Peyer's patch (tissue), 4 donors: ENCODE measurements around the gene KIAA1755. TPM values are rescaled to one million over a fixed set of nuclear protein-coding genes. Genes with fewer than 3 reads are reported as not detected.
A peak's percentile ranks its signal among the peaks of the same experiment; 100 is the strongest.

Source experiments
- DNase-seq, 3 donors: peaks; one replicate each; pipeline ENCODE4 v3.0.0-alpha.2; 2017 to 2019
- H3K27ac ChIP-seq, 4 donors: fragments of 200-600 bp; sonication (generic); one replicate each; pipeline ENCODE4 v1.5.1; 2016 to 2019
- H3K27me3 ChIP-seq, 2 donors: fragments of 200-600 bp; sonication (generic); one replicate each; pipeline ENCODE4 v1.5.1; 2019
- H3K36me3 ChIP-seq, 3 donors: fragments of 200-600 bp; sonication (generic); one replicate each; pipeline ENCODE4 v1.5.1; 2016 to 2019
- H3K4me1 ChIP-seq, 4 donors: fragments of 200-600 bp; sonication (generic); one replicate each; pipeline ENCODE4 v1.5.1; 2016 to 2019
- H3K4me3 ChIP-seq, 4 donors: fragments of 200-600 bp; sonication (generic); 1 replicate in 3 of 4; 2 replicates in 1 of 4; pipeline ENCODE4 v1.5.1; 2016 to 2019; ENCODE audit warnings: mild to moderate bottlenecking in 1 of 4
- H3K9me3 ChIP-seq, 4 donors: fragments of 200-600 bp; sonication (generic); one replicate each; pipeline ENCODE4 v1.5.1; 2016 to 2019; ENCODE audit warnings: mild to moderate bottlenecking in 1 of 4
- CTCF ChIP-seq, 6 experiments: fragments of 450-650 bp in 4 of 6; fragments of 200-600 bp in 2 of 6; sonication (generic) in 1 of 6; IDR thresholded peaks; one replicate each; pipeline ENCODE4 v1.5.1; 2017 to 2019; ENCODE audit warnings: antibody characterized with exemption in 6 of 6, mild to moderate bottlenecking in 3 of 6, moderate library complexity in 1 of 6
- POLR2A ChIP-seq, 2 donors: fragments of 450-650 bp; IDR thresholded peaks; one replicate each; pipeline ENCODE4 v1.5.1; 2017; ENCODE audit warnings: antibody characterized with exemption in 2 of 2, mild to moderate bottlenecking in 2 of 2, moderate library complexity in 2 of 2
- total RNA-seq, 4 donors: library from RNA; depleted of rRNA; stranded (reverse); fragments of >200 nt; gene quantifications; one replicate each; pipeline ENCODE4 v1.1.0, GENCODE V29; 2016

The KIAA1755 gene
- total RNA-seq, 4 donors from 2014 or later = 0.35 to 4.1 (median 2.0) TPM

- H3K36me3 ChIP-seq = no peaks in the 10 kb centered on the region
- no peaks in the 10 kb centered on the region for H3K27me3 ChIP-seq
- TF ChIP-seq CTCF (IDR thresholded peaks at IDR 0.05) (no peak), POLR2A (IDR thresholded peaks at IDR 0.05) (no peak)
- DNase-seq = no peak
- no peaks in the 10 kb centered on the region for H3K4me1 ChIP-seq
- H3K27ac ChIP-seq = no peak overlapping the region
- H3K9me3 ChIP-seq = no peaks in the 10 kb centered on the region
- H3K4me3 ChIP-seq = no peak overlapping the region
These were observed 35.3 kb upstream of the KIAA1755 start for GRCh38 chr20:38295811-38296210.

GRCh38 chr20:38294076-38294591, 33.6 kb upstream of the KIAA1755 start:
- TF ChIP-seq POLR2A (IDR thresholded peaks at IDR 0.05) = no peak
- TF ChIP-seq CTCF (IDR thresholded peaks at IDR 0.05) = no peak
- H3K36me3 ChIP-seq = no peaks in the 10 kb centered on the region
- H3K27me3 ChIP-seq = no peaks in the 10 kb centered on the region
- no peak overlapping the region for H3K4me3 ChIP-seq
- H3K27ac ChIP-seq = no peak overlapping the region
- H3K9me3 ChIP-seq = no peaks in the 10 kb centered on the region
- DNase-seq = no peak
- H3K4me1 ChIP-seq = no peaks in the 10 kb centered on the region

GRCh38 chr20:38293491-38294065, 33.0 kb upstream of the KIAA1755 start:
- H3K27me3 ChIP-seq = no peaks in the 10 kb centered on the region
- no peaks in the 10 kb centered on the region for H3K9me3 ChIP-seq
- no peak overlapping the region for H3K27ac ChIP-seq
- TF ChIP-seq POLR2A (IDR thresholded peaks at IDR 0.05) = no peak
- DNase-seq = no peak
- no peaks in the 10 kb centered on the region for H3K36me3 ChIP-seq
- H3K4me1 ChIP-seq = no peaks in the 10 kb centered on the region
- no peak overlapping the region for H3K4me3 ChIP-seq

GRCh38 chr20:38291966-38292365, 31.4 kb upstream of the KIAA1755 start:
- Histone ChIP-seq H3K27ac (no peak overlapping the region), H3K27me3 (no peaks in the 10 kb centered on the region), H3K9me3 (no peaks in the 10 kb centered on the region), H3K4me3 (no peak overlapping the region), H3K36me3 (no peaks in the 10 kb centered on the region), H3K4me1 (no peaks in the 10 kb centered on the region)
- no peak for DNase-seq
- TF ChIP-seq POLR2A (IDR thresholded peaks at IDR 0.05) (no peak), CTCF (IDR thresholded peaks at IDR 0.05) (no peak)

- peak in 1 of 3 donors; percentile 51 for DNase-seq
- Histone ChIP-seq H3K4me3 (no peak overlapping the region), H3K4me1 (no peaks in the 10 kb centered on the region), H3K36me3 (no peaks in the 10 kb centered on the region), H3K9me3 (no peaks in the 10 kb centered on the region), H3K27me3 (no peaks in the 10 kb centered on the region), H3K27ac (no peak overlapping the region)
- TF ChIP-seq CTCF (IDR thresholded peaks at IDR 0.05) (peak in 2 of 6 experiments; percentile 23 to 24), POLR2A (IDR thresholded peaks at IDR 0.05) (no peak)
These were observed 30.6 kb upstream of the KIAA1755 start for GRCh38 chr20:38290829-38291814.
